ENCODE data around the gene FRY.

- no peak for TF ChIP-seq POLR2A (IDR thresholded peaks at IDR 0.05)
- no peak for TF ChIP-seq CTCF (IDR thresholded peaks at IDR 0.05)
Measured at GRCh38 chr13:32013181-32013580, 18.4 kb upstream of the FRY start.
